GM21723 (cell line): Measurements from ENCODE around the gene B3GAT1.
A peak's percentile ranks its signal among the peaks of the same experiment; 100 is the strongest.

Experiments used
- ATAC-seq: cut with Tn5 transposase; IDR thresholded peaks from one replicate; pipeline ENCODE4 v1.9.1; 2021; ENCODE audit warnings: mild to moderate bottlenecking, moderate library complexity; ENCODE audit not compliant: unreplicated experiment

Gene B3GAT1

DNA sequence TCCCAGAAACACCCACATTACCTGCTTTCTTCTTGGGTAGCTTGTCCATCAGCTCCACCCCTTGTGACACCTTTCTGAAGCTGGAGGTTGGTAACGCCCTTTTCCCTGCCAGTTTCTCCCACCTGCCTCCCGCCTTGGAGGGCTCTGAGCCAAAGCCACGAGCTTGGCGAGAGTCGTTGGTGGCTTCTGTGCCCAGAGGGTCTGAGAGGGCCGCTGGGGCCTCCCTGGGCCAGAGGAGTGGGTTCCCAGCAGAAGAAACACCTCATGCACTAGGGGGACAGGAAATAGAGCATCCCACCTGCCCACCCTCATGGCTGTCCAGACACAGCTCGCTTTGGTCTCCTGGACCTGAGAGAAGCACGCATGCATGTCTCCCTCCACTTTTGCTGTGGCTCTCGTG is 37.9 kb downstream of the B3GAT1 start:
- ATAC-seq: no peak

- no peak for ATAC-seq
These were observed 38.4 kb downstream of the B3GAT1 start for GRCh38 chr11:134373591-134374052.

- ATAC-seq: no peak
These were observed 39.1 kb downstream of the B3GAT1 start for GRCh38 chr11:134372961-134373360.

DNA sequence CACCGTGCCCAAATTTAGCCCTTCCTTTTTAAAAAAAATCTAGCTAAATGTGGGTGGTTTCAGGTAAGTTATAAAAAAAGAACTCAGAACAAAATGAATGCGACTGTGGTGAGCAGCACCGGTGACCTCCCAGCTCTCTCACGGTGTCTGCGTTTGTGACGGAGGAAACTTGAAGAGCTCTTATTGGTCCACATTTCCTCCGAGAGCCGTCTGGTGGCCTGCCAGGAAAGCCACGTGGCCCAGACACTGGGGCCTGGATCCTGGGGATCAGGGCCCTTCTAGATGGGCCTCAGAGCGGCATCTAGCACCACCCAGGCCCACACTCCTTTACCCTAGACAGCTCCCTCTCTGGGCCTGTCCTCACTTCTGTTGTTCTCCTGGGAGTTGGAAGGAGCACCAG is 39.5 kb downstream of the B3GAT1 start:
- no peak for ATAC-seq

- no peak for ATAC-seq
These were observed 40.4 kb downstream of the B3GAT1 start for GRCh38 chr11:134371436-134372185.

GRCh38 chr11:134370526-134371435 is 41.3 kb downstream of the B3GAT1 start:
- ATAC-seq: no peak

DNA sequence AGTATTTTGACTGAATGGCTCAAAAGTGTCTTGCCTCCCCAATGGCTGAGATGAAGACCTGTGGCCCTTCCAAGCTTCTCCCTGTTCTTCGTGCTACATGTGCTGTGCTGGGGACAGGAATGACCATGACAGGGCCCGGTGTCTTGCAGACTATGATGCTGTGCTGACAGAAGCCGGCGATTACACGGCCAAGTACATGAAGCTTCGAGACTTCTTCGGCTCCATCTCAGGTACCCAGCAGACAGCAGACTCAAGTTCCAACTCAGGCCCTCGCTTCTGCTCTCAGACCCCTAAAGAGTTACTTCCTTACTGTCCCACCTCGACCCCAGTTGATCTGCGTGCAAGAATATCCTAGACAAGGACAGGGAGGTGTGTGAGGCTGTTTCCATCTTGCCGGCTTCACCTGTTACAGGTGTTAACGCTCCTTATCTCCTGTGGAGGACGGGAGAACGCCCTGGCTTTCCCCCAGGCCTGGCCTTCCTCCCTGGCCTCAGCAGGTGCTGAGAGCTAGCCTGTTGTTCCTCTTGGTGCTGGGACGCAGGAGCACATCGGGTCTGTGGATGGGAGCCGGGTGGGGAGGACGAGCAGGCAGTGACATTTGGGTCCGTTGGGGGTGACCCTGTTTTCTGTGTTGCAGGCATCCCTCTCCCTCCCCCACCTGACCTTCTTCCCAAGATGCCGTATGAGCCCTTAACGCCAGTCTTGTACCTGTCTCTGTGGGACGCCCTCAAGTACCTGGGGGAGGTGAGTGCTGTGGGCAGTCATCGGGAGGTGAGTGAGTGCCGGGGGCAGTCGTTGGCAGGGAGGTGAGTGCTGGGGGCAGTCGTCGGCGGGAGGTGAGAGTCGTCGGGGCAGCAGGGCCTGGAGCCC is 42.2 kb downstream of the B3GAT1 start:
- no peak for ATAC-seq

DNA sequence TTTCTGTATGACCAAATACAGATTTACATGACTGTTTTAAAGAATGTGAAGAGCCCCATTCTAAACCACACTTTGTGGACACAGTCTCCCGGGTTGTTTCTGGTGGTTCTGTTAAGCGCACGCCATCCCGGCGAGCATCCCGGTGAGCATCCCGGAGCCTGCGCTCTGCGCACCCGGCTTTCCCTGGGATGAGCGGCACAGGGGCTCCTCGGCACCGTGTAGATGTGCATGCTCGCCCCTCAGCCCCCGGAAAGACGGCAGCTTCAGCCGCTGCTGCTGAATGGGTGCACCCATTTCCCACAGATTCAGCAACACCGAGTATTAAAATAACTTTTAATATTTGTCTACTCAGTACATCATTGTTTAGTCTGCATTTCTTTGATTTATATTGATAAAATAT is 44.3 kb downstream of the B3GAT1 start:
- no peak for ATAC-seq

- ATAC-seq: no peak
These were observed 45.8 kb downstream of the B3GAT1 start for GRCh38 chr11:134366254-134366653.

GRCh38 chr11:134365011-134365925 is 46.8 kb downstream of the B3GAT1 start:
- no peak for ATAC-seq

DNA sequence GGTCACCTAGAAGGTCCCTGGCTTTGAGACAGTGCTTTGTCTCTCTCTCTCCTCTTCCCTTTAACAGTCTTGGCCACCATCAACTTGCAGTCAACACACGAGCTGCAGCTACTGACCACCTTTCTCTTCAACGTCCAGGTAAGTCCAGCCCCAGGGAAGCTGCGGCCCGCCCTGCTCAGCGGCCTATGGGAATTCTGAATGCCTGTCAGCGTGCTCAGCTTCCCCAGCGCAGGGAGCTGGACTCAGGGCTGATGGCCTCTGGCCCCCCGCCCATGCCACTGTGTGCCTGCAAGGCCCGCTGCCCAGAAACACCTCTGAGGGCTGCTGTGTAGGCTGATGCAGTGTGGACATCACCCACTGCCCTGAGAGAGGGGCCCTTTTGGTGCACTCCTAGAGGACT is 47.8 kb downstream of the B3GAT1 start:
- ATAC-seq: no peak

DNA sequence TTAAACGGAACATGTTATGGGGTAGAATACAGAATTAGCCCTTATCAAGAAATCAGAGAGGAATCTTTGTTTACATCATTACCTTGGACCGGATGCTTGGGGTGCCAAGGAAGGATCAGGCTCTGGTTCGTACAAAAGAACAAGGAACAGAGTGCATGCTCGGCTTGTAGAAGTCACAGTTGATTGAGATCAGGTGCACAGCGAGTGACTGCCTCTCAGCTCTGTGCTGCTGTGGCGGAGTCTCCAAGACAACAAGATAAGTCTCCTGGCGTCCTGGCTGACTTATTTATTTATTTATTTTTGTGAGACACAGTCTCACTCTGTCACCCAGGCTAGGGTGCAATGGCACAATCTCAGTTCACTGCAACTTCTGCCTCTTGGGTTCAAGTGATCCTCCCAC is 48.5 kb downstream of the B3GAT1 start:
- no peak for ATAC-seq

GRCh38 chr11:134363161-134363560 is 48.9 kb downstream of the B3GAT1 start:
- no peak for ATAC-seq

DNA sequence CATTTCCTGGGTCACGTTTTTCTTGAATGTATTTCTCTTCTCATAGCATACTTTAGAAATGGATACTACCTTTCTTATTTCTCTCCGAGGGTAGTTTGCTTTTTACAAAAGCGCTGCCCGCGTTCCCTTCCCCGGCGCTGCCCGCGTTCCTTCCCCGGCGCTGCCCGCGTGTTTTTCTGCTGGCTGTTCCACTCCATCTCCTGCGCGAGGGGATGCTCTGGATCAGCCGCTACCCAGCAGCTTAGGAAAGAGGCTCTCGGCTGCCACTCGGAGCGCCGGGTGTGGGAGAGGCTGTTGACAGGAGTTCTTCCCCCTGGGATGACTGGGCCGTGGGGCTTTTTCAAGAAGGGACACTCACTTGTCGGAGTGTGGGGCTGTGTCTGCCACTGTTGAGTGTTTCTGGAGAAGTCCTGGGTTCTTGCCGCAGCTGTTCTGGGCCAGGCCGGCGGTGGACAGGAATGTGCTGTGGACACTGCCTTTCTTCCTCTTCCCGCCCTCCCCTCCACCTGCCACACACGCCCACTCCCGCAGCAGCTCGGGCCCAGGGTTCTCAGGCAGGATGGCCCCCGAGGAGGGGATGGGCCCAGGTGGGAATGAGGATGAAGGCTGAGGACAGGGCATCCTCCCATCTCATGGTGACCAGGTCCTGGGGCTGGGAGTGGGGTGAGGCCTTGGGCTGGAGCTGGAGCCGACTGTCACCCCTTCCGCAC is 49.7 kb downstream of the B3GAT1 start:
- ATAC-seq: no peak

DNA sequence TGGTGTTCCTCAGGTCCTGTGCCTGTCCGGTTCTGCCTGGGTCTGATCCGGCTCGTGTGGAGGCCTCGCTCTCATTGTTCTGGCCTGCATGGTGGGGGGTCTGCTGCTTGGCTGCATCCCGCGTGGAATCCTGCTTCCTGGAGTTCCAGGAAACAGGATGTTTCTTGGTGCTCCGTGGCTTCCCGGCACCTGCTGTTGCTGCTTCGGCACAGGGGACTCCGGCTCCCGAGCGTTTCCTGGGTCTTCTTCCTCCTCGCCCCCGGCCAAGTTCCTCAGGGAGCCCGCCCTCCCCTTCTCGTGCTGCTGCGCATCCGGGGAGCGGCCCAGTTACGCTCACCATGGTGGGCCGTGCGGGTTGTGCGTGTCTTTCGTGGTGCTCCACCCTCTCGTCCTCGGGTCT is 50.4 kb downstream of the B3GAT1 start:
- no peak for ATAC-seq

- peak; percentile 89 for ATAC-seq
These were observed 51.8 kb downstream of the B3GAT1 start for GRCh38 chr11:134360050-134360835.

GRCh38 chr11:134359646-134360045 is 52.4 kb downstream of the B3GAT1 start:
- ATAC-seq: no peak

DNA sequence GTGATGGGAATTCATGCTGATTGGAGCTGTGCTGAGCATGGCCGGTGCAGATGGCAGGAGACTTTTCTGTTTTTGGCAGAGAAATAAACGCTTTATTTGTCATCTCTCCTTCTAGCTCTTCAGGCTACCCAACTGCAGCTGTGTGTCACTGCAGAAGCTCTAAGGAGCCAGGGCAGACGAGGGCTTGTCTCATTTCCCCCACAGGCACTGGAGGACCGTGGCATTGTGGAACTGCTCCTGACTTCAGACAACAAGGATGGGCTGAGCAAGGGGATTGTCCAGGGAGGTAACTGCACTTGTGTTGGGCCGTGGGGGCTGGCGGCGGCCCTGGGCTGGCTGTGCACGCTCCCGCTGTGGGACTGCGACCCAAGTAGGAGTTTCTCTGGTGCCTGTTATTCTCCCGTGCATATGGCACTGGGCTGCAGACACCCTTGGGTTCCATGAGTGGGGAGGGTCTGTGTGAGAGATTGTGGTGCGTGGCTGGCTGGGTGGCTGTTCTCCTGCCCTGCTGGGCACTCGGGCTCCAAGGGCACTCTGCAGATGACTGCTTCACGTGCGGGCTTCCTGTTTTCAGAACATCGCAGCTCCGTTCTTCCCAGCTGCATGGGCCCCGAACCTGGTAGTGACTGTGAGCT is 53.1 kb downstream of the B3GAT1 start:
- no peak for ATAC-seq
